Osteocyte (in vitro differentiated cells): ENCODE results near the gene LRRFIP1. TPM values are rescaled to one million over a fixed set of nuclear protein-coding genes. Genes with fewer than 3 reads are reported as not detected.

ENCODE experiments used
- DNase-seq: peaks from one replicate; pipeline ENCODE4 v3.0.0; 2021; ENCODE audit warnings: mixed read lengths; ENCODE audit not compliant: unreplicated experiment; ENCODE audit errors: extremely low spot score
- H3K27ac Mint-ChIP-seq: one replicate; pipeline ENCODE4 v1.8.0; 2021; ENCODE audit warnings: mild to moderate bottlenecking, mixed read lengths; ENCODE audit not compliant: unreplicated experiment
- H3K27me3 Mint-ChIP-seq: one replicate; pipeline ENCODE4 v1.8.0; 2021; ENCODE audit warnings: mixed read lengths; ENCODE audit not compliant: unreplicated experiment
- H3K36me3 Mint-ChIP-seq: one replicate; pipeline ENCODE4 v1.8.0; 2021; ENCODE audit warnings: mixed read lengths; ENCODE audit not compliant: unreplicated experiment
- H3K4me1 Mint-ChIP-seq: one replicate; pipeline ENCODE4 v1.8.0; 2021; ENCODE audit warnings: mixed read lengths; ENCODE audit not compliant: unreplicated experiment
- H3K4me3 Mint-ChIP-seq: one replicate; pipeline ENCODE4 v1.8.0; 2021; ENCODE audit warnings: mild to moderate bottlenecking, moderate library complexity, mixed read lengths; ENCODE audit not compliant: unreplicated experiment
- H3K9me3 Mint-ChIP-seq: one replicate; pipeline ENCODE4 v1.8.0; 2021; ENCODE audit warnings: mixed read lengths; ENCODE audit not compliant: unreplicated experiment
- total RNA-seq: library from RNA; stranded (reverse); gene quantifications from 2 replicates; pipeline ENCODE4 v1.2.1, GENCODE V29; 2021
- TF ChIP-seq, protein P1 (sequence below): fragments of 200-600 bp; sonication (generic); IDR thresholded peaks from 2 replicates; pipeline ENCODE4 v1.5.0; 2021; ENCODE audit warnings: antibody characterized with exemption, mild to moderate bottlenecking, moderate library complexity

Gene LRRFIP1
- total RNA-seq, 1 donor from 2014 or later: 79.9 TPM

DNA sequence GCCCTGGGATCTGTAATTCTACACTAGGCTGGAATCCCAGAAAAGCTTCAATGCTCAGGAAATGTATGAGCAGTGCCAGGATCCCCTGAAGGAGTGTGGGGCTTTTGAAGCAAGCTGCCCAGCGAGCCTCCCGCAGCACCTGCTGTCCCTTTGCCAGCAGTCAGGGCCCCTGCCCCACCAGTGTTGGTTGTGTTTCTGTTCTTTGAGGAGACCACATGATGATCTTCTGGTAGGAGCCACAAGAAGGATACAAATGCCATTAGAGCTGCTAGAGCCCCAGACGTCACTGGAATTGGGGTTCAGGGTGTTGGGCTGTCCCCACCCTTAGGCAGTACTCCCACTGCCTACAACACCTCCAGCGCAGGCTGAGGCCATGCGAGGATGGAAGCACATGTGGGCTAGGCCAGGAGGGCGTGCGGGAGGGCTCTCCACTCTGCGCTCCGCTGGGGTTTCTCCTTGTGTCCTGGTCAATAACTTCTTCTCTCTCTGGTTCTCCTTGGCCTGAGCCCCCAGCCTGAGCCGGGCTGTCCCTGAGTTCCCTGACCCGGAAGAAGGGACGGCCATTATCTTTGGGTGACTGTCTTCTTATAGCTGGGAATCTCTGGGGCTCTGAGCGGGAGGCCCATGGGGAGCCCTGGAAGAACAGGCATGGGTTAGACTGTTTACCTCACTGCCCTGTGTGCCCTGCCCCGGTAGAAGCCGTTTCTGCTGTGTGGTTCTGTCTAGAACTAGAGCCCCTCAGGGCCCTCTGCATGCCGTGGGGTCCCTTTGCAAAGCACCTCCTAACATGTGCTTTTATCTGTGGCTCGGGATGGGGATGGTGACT, 73.9 kb downstream of the LRRFIP1 start:
- DNase-seq: no peak
- H3K27ac Mint-ChIP-seq: peak overlapping the region; percentile 94
- TF ChIP-seq, protein P1, sequence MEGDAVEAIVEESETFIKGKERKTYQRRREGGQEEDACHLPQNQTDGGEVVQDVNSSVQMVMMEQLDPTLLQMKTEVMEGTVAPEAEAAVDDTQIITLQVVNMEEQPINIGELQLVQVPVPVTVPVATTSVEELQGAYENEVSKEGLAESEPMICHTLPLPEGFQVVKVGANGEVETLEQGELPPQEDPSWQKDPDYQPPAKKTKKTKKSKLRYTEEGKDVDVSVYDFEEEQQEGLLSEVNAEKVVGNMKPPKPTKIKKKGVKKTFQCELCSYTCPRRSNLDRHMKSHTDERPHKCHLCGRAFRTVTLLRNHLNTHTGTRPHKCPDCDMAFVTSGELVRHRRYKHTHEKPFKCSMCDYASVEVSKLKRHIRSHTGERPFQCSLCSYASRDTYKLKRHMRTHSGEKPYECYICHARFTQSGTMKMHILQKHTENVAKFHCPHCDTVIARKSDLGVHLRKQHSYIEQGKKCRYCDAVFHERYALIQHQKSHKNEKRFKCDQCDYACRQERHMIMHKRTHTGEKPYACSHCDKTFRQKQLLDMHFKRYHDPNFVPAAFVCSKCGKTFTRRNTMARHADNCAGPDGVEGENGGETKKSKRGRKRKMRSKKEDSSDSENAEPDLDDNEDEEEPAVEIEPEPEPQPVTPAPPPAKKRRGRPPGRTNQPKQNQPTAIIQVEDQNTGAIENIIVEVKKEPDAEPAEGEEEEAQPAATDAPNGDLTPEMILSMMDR: no peak
- H3K36me3 Mint-ChIP-seq: no peaks in the 10 kb centered on the region
- H3K4me1 Mint-ChIP-seq: peaks cover 88% of the 10 kb centered on the region
- no peak overlapping the region for H3K4me3 Mint-ChIP-seq
- no peaks in the 10 kb centered on the region for H3K27me3 Mint-ChIP-seq
- H3K9me3 Mint-ChIP-seq: no peaks in the 10 kb centered on the region

DNA sequence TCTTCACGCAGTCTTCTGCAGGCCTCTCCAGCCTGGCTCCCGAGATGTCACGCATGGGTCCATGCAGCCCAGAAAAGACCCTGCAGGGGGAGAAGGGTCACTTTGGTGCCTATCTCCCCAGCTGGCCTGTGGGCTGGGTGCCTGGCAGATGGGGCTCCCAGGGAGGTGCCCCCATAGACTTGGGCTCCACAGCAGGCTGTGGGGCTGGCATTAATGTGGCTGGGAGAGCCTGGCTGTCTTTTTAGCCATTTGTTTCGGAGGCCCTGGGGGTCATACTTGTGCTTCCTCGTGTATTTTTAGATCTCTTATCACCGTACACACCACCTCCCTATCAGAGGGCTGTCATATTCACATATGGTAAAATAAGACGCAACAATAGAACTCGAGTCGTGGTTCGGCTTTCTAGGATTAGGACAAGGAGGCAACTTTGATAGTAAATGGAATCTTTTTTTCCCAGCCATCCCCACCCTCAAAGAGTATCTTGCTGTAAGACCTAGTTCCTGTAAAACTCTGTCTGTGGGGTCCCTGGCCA, 74.5 kb downstream of the LRRFIP1 start:
- Mint-ChIP-seq H3K27ac (peak overlapping the region; percentile 94), H3K4me1 (peaks cover 81% of the 10 kb centered on the region), H3K27me3 (no peaks in the 10 kb centered on the region), H3K36me3 (no peaks in the 10 kb centered on the region), H3K4me3 (peak overlapping the region; percentile 26), H3K9me3 (no peaks in the 10 kb centered on the region)
- TF ChIP-seq, protein P1: no peak
- DNase-seq: no peak

DNA sequence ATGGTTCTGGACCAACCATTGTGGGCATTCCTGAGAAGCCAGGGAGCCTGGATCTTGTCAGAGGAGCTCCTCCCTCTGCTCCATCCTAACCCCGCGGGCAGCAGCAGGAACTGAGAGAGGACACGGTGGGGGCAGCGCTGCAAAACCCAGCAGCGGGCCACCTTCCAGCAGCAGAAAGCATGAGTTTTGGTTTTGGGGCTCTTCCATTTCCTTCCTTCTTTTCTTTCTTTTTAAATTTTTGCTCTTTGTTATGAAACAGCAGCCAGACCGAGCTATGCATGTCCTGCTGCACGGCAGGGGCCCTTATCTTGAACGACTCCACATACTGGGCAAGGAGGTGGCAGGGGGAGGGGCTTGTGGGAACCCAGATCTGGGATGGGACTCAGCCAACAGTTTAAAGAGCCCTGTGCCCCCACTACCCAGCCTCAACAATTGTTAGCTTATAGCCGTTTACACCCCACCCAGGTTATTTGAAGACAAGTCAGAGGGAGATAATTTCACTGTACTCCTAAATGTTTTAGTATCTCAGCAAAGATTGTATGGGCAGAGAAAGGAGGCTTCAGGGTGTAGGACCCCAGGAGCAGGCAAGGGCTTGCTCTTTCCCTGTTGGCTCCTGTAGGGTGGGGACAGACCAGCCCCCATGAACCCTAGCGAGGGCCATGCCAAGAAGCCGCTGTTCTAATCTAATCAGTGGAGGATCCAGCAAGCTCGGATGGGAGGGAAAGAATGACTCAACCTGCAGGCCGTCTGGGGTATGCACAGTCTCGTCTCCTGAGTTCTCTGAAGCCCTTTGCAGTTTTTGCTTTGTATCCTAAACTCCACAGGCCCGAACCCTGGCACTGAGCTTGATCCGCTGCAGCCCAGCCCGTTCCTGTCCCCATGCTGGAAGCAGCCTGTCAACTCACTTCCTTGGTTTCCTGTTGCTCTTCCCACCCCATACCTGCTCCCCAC, 75.3 kb downstream of the LRRFIP1 start:
- Mint-ChIP-seq H3K27me3 (no peaks in the 10 kb centered on the region), H3K27ac (peak overlapping the region; percentile 94), H3K9me3 (no peaks in the 10 kb centered on the region), H3K4me1 (peaks cover 79% of the 10 kb centered on the region), H3K4me3 (peak overlapping the region; percentile 26), H3K36me3 (no peaks in the 10 kb centered on the region)
- TF ChIP-seq, protein P1: no peak
- DNase-seq: no peak

DNA sequence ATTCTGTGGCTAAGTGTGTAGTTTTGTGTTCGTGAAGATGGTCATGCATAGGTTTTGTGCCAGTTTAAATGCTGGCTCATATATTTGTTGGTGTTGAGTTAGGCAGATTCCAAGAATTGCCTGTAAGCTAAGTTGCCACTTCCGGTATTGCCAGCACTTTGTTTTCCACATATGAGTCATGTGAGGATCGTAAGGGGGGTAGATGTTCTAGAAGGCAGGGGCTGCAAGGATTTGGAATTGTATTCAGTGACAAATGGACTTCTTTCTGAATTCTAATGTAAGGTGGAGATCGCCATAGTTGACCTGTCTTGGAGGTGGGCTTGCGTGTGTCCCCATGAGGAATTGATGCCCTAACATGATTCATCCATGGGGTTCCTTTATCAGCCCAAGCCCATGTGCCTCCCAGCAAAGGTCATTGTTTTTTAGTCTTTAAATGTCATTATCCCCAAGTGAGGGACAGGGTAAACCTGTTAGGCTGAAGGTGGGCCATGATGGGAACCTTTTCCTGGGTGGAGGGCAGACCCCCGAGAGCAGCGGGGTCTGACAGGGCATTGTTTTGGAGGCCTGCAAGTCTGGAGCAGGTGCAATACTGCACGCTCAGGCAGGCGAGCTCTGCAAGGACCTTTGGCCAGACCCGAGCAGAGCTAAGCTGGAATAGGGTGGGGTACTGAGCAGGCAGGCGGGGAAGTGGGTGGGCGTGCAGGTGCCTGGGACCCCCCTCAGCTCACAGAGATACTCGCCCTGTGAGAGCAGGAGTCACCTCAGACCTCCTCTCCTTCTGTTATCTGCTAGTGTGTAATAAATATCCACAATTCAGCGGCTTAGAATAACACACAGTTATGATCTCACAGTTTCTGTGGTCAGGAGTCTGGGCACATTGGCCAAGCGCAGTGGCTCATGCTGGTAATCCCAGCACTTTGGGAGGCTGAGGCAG, 77.4 kb downstream of the LRRFIP1 start:
- DNase-seq: peak; percentile 46
- Mint-ChIP-seq H3K4me3 (peak overlapping the region; percentile 15), H3K36me3 (peaks cover 5% of the 10 kb centered on the region), H3K27ac (peak overlapping the region; percentile 94), H3K4me1 (peaks cover 61% of the 10 kb centered on the region), H3K27me3 (no peaks in the 10 kb centered on the region), H3K9me3 (no peaks in the 10 kb centered on the region)
- TF ChIP-seq, protein P1: no peak
